ENCODE data around the gene BLZF1. TPM values are rescaled to one million over a fixed set of nuclear protein-coding genes. Genes with fewer than 3 reads are reported as not detected.

BLZF1 gene
- total and polyA plus RNA-seq, 3 experiments from 2014 or later: 13.5 to 17.4 (median 14.0) TPM

GRCh38 chr1:169426174-169426705 lies 58.2 kb downstream of the BLZF1 start:
- Histone ChIP-seq H3K27ac (ENCODE audit: low read depth, low read length) (no peak overlapping the region), H3K4me1 (ENCODE audit: insufficient read depth, low read length) (peaks cover 10% of the 10 kb centered on the region), H3K27me3 (ENCODE audit: insufficient read depth, low read length, poor library complexity, severe bottlenecking) (peaks cover 14% of the 10 kb centered on the region), H3K36me3 (ENCODE audit: insufficient read depth, low read length) (no peaks in the 10 kb centered on the region), H3K4me3 (ENCODE audit: low read length) (no peak overlapping the region), H3K9me3 (ENCODE audit: low read length) (no peaks in the 10 kb centered on the region)
- H3K27me3 Mint-ChIP-seq: peaks cover 49 to 92% of the 10 kb centered on the region in 2 donors
- no peak for DNase-seq
- H3K4me1 Mint-ChIP-seq: peaks cover 7 to 11% (median 10%) of the 10 kb centered on the region in 3 donors
- H3K4me3 Mint-ChIP-seq: no peak overlapping the region
- ChIA-PET POLR2A (no interaction called here), CTCF (no interaction called here)
- H3K9me3 Mint-ChIP-seq: peaks cover 0 to 6% (median 0%) of the 10 kb centered on the region in 5 donors
- no peak overlapping the region for H3K27ac Mint-ChIP-seq
- peaks cover 0 to 7% (median 4%) of the 10 kb centered on the region in 3 donors for H3K36me3 Mint-ChIP-seq

DNA sequence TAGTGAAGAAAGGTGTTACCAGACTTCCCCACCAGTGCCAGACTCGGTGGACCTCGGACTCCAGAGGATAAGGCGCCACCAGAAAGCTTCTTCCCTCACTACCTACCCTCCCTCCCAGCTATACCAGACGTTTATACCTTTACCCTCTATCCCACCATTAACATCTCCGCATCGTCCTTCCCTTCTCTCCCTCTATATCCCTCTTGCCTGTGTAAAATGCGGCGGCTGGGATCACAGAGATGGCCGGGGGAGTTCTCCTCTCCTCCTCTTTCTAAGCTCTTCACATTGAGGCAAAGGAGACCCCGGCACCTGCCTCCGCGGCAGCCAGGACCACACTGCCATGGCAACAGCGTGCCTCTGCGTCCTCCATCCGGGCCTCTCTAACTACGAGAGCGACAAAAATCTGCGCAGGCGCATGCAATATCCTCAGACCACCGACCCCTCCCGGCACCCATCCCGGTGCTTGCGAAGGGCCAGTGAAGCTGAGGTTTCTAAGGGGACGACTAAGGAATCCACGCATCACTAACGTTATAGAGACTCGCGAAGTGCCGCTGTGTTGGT lies 59.2 kb downstream of the BLZF1 start, which contains the start of gene CCDC181:
TSS of gene CCDC181 (minus strand) at position 394 of the 561 bp plus-strand sequence. CDS start 2,547 bp downstream, outside the sequence.
- H3K36me3 Mint-ChIP-seq: peaks cover 0 to 13% (median 4%) of the 10 kb centered on the region in 3 donors
- ChIA-PET CTCF (interaction anchor here (0.6 to 1.3 kb wide), 2 partner anchors 104 to 1084 kb away, joined by 3 to 4 read pairs; no protein-coding TSS in a partner anchor), POLR2A (no interaction called here)
- peak within 1 kb of the TSS; percentile 44 to 91 (median 89) for H3K4me3 Mint-ChIP-seq
- H3K4me1 ChIP-seq (ENCODE audit: insufficient read depth, low read length): peaks cover 10% of the 10 kb centered on the region
- H3K4me1 Mint-ChIP-seq: peaks cover 7 to 11% (median 10%) of the 10 kb centered on the region in 3 donors
- no peak within 1 kb of the TSS for H3K27ac ChIP-seq (ENCODE audit: low read depth, low read length)
- H3K4me3 ChIP-seq (ENCODE audit: low read length): peak within 1 kb of the TSS; percentile 55
- peak within 1 kb of the TSS in 3 of 8 donors; percentile 5 to 71 (median 21) for H3K27ac Mint-ChIP-seq
- H3K36me3 ChIP-seq (ENCODE audit: insufficient read depth, low read length): no peaks in the 10 kb centered on the region
- peaks cover 18% of the 10 kb centered on the region for H3K27me3 ChIP-seq (ENCODE audit: insufficient read depth, low read length, poor library complexity, severe bottlenecking)
- DNase-seq: peak; percentile 2 to 69 (median 50)
- no peaks in the 10 kb centered on the region for H3K9me3 ChIP-seq (ENCODE audit: low read length)
- peaks cover 1 to 11% (median 5%) of the 10 kb centered on the region in 5 donors for H3K9me3 Mint-ChIP-seq
- H3K27me3 Mint-ChIP-seq: peaks cover 51 to 94% of the 10 kb centered on the region in 2 donors

Other genes with a start within 250 kb of the BLZF1 start
- gene NME7, start 398 bp upstream of the BLZF1 start, total RNA-seq: 10 to 100 TPM; 21.7 to 25.3 TPM
- gene NME7, start 398 bp upstream of the BLZF1 start, polyA plus RNA-seq: 28.3 TPM
- under 1 TPM; 0.24 to 0.26 TPM for gene CCDC181, start 59.3 kb downstream of the BLZF1 start, total RNA-seq
- gene CCDC181, start 59.3 kb downstream of the BLZF1 start, polyA plus RNA-seq: not detected
- 1 to 10 TPM; 8.3 to 9.3 TPM for gene SLC19A2, start 117.7 kb downstream of the BLZF1 start, total RNA-seq
- 0.62 TPM for gene SLC19A2, start 117.7 kb downstream of the BLZF1 start, polyA plus RNA-seq
- gene F5, start 218.3 kb downstream of the BLZF1 start, total RNA-seq: 10 to 100 TPM; 72.2 to 76.5 TPM
- 0.06 TPM for gene F5, start 218.3 kb downstream of the BLZF1 start, polyA plus RNA-seq

Data from CD8-positive, alpha-beta memory T cell (primary cell).